Cardiac muscle cell (in vitro differentiated cells and primary cell): ENCODE measurements around the gene IL1RAPL2. TPM values are rescaled to one million over a fixed set of nuclear protein-coding genes. Genes with fewer than 3 reads are reported as not detected.
"Not testable (repeated sequence)": the region's sequence is repeated elsewhere in the genome, so short reads cannot be mapped to it uniquely, and the experiment has no call there.

ENCODE experiments used
- DNase-seq, 2 donors: peaks; one replicate each; pipeline versions ENCODE4 v3.0.0 to v3.0.0-alpha.2; 2010 to 2017; ENCODE audit warnings: low read depth in 1 of 2, low spot score in 1 of 2
- H3K27ac ChIP-seq: fragments of 200-600 bp; sonication (generic); 2 replicates; pipeline ENCODE4 v1.5.1; 2016
- H3K27me3 ChIP-seq: fragments of 200-600 bp; sonication (generic); 2 replicates; pipeline ENCODE4 v1.6.0; 2016; ENCODE audit warnings: control low read depth
- H3K36me3 ChIP-seq: fragments of 200-600 bp; sonication (generic); 2 replicates; pipeline ENCODE4 v1.5.1; 2016; ENCODE audit warnings: control low read depth
- H3K4me1 ChIP-seq: fragments of 200-600 bp; sonication (generic); 2 replicates; pipeline ENCODE4 v1.8.1; 2017; ENCODE audit warnings: low read depth, mild to moderate bottlenecking, mixed run types
- H3K4me3 ChIP-seq: fragments of 200-600 bp; sonication (generic); 2 replicates; pipeline ENCODE4 v1.5.1; 2016; ENCODE audit warnings: mild to moderate bottlenecking
- H3K9me3 ChIP-seq: fragments of 200-600 bp; sonication (generic); 2 replicates; pipeline ENCODE4 v1.5.1; 2017; ENCODE audit warnings: low read depth, mild to moderate bottlenecking, control low read depth
- polyA plus RNA-seq: library from polyadenylated mRNA; unstranded; fragments of >200 nt; fragmentation: Nextera tagmentation; extraction: Ambion mirVana; gene quantifications from 2 replicates; pipeline ENCODE4 v1.2.1, GENCODE V29; 2016
- total RNA-seq: library from RNA; depleted of rRNA; stranded (reverse); fragments of >200 nt; gene quantifications from 2 replicates; pipeline ENCODE4 v1.2.3, GENCODE V29; 2016
- TF ChIP-seq, protein P1 (sequence below): IDR thresholded peaks from 2 replicates; pipeline ENCODE4 v1.5.1; 2012; ENCODE audit warnings: low read depth, mild to moderate bottlenecking, low read length

IL1RAPL2 gene
- total RNA-seq (not detected in 2 replicates), polyA plus RNA-seq (not detected in 2 replicates)

DNA sequence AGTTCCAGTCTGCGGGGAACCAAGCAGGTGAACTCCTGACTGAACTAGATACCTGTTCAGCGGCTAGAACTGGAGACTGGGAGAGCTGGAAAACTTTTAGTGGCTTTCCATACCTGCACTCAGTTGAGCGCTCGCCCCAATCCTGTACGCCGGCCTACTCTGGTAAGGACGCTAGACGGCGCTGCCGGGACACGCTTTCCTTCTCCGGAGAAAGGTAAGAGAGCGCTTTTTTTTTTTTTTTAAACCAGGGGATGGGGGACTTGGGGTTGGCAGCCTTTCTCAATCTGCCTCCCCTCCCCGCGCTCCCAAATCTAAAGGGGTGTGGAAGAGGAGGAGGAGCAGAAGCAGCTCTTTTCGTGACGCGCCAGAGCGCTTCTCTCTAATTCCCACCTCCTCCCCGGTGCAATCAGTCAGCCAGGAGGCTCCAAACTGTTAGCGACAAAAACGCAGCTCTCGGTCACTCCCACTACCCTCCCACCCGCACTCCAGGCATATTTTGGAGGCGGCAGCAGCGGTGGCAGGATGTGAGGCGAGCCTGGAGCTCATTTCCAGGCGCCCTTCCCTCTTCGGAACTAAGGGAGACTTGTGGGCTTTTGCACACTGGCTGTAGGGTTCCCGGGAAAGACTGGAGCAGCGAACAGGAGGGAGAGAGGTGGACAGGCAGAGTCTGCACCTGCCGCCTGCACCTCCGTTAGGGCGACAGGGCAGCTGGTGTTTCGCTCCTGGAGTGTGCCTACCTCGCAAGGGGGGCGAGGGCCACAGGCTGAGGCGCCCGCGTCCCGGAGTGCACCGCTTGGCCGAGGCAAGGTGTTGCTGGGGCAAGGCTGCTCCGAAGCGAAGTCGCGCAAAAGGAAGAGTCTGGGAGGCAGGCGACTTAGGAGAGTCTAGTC, at the start of gene IL1RAPL2:
TSS of gene IL1RAPL2 (plus strand) at position 409 of the 890 bp plus-strand sequence.
- peak; percentile 13 to 89 for DNase-seq
- Histone ChIP-seq H3K4me1 (no peaks in the 10 kb centered on the region), H3K9me3 (no peaks in the 10 kb centered on the region), H3K36me3 (no peaks in the 10 kb centered on the region), H3K4me3 (peak within 1 kb of the TSS; percentile 41), H3K27ac (no peak within 1 kb of the TSS), H3K27me3 (peaks cover 68% of the 10 kb centered on the region)
- TF ChIP-seq, protein P1, sequence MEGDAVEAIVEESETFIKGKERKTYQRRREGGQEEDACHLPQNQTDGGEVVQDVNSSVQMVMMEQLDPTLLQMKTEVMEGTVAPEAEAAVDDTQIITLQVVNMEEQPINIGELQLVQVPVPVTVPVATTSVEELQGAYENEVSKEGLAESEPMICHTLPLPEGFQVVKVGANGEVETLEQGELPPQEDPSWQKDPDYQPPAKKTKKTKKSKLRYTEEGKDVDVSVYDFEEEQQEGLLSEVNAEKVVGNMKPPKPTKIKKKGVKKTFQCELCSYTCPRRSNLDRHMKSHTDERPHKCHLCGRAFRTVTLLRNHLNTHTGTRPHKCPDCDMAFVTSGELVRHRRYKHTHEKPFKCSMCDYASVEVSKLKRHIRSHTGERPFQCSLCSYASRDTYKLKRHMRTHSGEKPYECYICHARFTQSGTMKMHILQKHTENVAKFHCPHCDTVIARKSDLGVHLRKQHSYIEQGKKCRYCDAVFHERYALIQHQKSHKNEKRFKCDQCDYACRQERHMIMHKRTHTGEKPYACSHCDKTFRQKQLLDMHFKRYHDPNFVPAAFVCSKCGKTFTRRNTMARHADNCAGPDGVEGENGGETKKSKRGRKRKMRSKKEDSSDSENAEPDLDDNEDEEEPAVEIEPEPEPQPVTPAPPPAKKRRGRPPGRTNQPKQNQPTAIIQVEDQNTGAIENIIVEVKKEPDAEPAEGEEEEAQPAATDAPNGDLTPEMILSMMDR: peak; percentile 67

DNA sequence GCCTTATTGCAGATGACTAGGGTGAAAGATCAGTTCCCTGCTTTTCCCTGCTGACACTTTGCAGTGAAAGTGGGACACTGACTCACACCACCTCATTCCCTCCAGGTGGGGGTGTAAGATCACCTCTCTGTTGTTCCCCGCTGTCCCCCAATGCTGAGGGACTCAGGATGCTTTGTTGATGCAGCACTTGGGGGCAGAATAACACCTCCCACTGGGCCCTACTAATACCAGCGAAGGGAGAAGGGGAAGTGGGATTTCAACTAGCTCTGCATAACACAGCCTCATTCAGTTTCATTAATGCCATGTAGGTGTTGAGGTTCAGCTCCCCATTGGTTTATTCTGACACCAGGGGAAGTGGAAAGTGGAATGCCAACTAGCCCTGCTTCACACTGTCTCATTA, 43.6 kb upstream of the IL1RAPL2 start:
- no peaks in the 10 kb centered on the region for H3K9me3 ChIP-seq
- no peaks in the 10 kb centered on the region for H3K4me1 ChIP-seq
- TF ChIP-seq, protein P1: no peak
- H3K36me3 ChIP-seq: no peaks in the 10 kb centered on the region
- DNase-seq: no peak
- no peak overlapping the region for H3K27ac ChIP-seq
- H3K27me3 ChIP-seq: no peaks in the 10 kb centered on the region
- H3K4me3 ChIP-seq: no peak overlapping the region

DNA sequence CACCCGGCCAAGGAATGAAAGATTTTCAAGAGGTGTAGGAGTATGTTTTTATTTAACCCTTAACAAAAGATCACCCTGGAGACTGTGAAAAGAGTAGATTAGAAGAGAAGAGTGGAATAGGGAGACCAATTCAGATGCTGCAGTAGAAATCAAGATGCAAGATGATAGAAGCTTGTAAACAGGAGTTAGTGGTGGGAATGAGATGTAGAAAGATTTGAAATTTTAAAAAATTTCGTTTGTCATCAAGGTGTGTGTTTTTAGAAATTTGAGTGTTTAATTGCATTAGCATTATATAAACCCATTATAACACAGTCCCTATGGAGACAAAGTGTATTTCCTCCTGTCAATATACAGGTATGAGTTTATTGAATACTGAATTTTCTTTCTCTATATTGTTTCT, 42.1 kb upstream of the IL1RAPL2 start:
- Histone ChIP-seq H3K4me3 (no peak overlapping the region), H3K4me1 (no peaks in the 10 kb centered on the region), H3K36me3 (no peaks in the 10 kb centered on the region), H3K27me3 (no peaks in the 10 kb centered on the region), H3K27ac (no peak overlapping the region), H3K9me3 (no peaks in the 10 kb centered on the region)
- DNase-seq: no peak
- TF ChIP-seq, protein P1: no peak

DNA sequence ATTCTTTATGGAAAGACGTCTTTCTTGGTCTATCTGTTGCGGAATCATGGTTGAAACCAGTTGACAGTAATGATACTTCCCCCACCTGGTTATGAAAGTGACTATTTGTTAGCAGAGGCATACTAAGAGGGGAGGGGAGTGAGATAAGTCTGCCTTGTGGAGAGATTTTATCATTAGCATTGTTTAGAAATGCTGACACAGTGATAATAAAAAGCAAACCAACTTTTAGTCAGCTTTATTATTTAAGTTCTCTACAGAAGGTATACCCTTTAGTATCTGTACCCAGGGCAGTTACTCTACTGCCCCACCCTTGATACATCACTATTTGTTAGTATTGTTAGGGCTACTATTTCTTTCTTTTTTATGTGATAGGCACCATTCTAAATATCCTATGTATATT, 26.9 kb upstream of the IL1RAPL2 start:
- DNase-seq: no peak
- TF ChIP-seq, protein P1: no peak
- no peaks in the 10 kb centered on the region for H3K9me3 ChIP-seq
- no peaks in the 10 kb centered on the region for H3K27me3 ChIP-seq
- H3K4me3 ChIP-seq: no peak overlapping the region
- H3K4me1 ChIP-seq: peaks cover 7% of the 10 kb centered on the region
- no peak overlapping the region for H3K27ac ChIP-seq
- H3K36me3 ChIP-seq: no peaks in the 10 kb centered on the region

DNA sequence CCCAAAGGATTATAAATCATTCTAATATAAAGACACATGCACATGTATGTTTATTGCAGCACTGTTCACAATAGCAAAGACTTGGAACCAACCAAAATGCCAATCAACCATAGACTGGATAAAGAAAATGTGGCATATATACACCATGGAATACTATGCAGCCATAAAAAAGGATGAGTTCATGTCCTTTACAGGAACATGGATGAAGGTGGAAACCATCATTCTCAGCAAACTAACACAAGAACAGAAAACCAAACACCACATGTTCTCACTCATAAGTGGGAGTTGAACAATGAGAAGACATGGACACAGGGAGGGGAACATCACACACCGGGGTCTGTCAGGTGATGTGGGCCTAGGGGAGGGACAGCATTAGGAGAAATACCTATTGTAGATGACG, 23.6 kb upstream of the IL1RAPL2 start:
- H3K27ac ChIP-seq, H3K4me1 ChIP-seq, DNase-seq, H3K36me3 ChIP-seq, H3K27me3 ChIP-seq, H3K9me3 ChIP-seq, H3K4me3 ChIP-seq: not testable (repeated sequence)

DNA sequence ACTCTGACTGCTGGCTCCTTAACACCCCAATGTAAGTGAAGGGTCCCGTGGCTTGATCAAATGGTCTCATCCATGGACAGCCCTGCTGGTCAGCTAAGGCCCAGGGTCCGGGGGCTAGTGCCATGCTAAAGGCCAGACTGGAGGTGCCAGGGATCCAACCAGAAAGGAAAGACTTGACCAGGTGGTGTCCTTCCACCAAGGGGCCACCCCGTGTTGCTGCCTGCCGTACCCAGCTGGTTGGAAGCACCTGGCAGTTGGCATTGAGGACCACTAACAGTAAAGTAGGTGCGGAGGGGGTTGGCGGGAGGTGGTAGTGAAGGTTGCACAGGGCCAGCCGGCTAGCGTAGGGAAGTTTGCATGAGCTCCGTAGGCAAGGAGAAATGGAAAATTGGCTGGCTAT, 1.7 kb upstream of the IL1RAPL2 start:
- H3K36me3 ChIP-seq: no peaks in the 10 kb centered on the region
- no peaks in the 10 kb centered on the region for H3K9me3 ChIP-seq
- H3K27ac ChIP-seq: no peak overlapping the region
- TF ChIP-seq, protein P1: no peak
- no peak overlapping the region for H3K4me3 ChIP-seq
- H3K4me1 ChIP-seq: no peaks in the 10 kb centered on the region
- DNase-seq: no peak
- peaks cover 54% of the 10 kb centered on the region for H3K27me3 ChIP-seq
